ENCODE results near the gene ARRDC3.
"Not testable (repeated sequence)": the region's sequence is repeated elsewhere in the genome, so short reads cannot be mapped to it uniquely, and the experiment has no call there.

ARRDC3 gene

GRCh38 chr5:91359962-91360609, 23.0 kb downstream of the ARRDC3 start:
- no peak for DNase-seq (ENCODE audit: low read depth)

- no peak for DNase-seq (ENCODE audit: low read depth)
These were observed 25.3 kb downstream of the ARRDC3 start for GRCh38 chr5:91357806-91358205.

DNA sequence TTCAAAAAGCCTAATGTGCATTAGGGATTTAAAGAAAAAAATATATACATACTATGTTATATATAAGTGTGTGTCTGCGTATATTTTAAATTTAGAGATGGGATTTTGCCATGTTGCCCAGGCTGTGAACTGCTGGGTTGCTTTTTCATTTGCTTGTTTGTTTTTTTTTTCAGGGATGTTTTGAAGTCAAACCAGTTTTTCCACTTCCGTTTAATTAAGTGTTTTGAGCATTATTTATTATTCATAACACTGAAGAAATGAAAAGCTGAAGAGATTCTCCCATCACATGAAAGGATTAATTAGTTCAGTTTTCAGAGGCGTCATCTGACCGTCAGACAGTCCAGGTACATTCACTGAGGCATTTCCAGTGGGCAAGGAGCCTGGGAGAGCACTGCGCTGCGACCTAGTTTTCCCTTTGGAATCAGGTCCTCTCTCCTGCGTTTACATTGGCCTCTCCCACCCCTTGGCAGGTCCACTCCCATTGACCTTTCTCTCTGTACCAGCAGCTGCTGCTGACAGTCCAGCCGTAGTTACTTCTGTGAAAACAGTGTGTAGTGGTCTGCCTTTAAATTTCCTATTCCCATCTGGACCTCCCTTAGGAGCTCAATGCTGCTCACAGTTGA, 26.0 kb downstream of the ARRDC3 start:
- no peak for DNase-seq (ENCODE audit: low read depth)

DNA sequence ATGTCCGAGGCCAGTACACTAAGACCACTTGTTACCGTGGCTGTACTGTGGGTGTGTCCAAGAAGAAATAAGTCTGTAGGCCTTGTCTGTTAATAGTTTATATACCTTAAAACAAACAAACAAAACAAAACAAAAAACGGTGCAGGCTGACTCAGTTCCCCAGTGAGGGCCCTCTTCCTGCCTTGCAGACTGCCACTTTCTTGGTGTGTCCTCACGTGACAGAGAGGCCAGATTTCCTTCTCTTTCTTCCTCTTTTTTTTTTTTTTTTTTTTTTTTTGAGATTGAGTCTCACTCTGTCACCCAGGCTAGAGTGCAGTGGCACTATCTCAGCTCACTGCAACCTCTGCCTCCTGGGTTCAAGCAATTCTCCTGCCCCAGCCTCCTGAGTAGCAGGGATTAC, 28.2 kb downstream of the ARRDC3 start:
- not testable (repeated sequence) for DNase-seq (ENCODE audit: low read depth)

DNA sequence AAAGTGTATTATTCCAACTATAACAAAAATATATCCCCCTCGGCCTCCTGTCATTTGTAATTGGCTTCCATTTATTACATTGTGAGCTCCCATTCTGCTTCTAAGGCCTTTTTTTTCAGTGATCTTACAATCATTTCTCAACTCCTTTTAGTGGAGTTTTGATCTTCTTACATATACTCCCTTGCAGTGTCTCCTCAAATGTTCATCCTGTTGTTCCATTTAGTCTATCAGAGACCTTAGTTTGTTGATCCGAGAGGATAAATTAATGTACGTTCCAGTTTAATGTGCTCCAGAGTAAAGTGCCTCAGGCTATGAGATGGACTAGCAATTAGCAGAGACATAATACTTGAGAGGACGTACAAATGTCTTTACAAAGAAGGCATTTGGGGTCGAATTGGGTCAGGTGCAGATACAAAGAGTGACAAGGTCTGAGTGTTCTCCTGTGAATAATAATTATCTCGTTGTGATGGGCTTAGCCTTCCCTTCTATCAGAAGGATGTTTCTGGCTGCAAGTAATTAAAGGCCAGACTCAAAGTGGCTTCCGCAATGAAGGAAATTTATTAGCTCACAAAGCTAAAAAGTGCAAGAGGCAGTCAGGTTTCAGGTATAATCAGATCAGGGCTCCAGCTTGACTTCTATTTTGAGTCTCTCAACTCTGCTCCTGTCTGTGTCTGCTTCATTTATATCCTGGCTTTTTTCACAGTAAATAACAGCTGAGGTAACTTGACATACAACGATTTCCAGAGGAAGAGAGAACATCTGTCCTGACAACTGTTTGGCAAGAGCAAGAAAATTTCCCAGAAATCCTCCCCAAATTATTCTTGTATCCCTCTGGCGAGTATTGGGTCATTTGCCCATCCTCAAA, 30.1 kb downstream of the ARRDC3 start:
- DNase-seq (ENCODE audit: low read depth): no peak

- DNase-seq (ENCODE audit: low read depth): no peak
These were observed 37.7 kb downstream of the ARRDC3 start for GRCh38 chr5:91345461-91345860.

GRCh38 chr5:91344661-91345200, 38.4 kb downstream of the ARRDC3 start:
- DNase-seq (ENCODE audit: low read depth): not testable (repeated sequence)

GRCh38 chr5:91343916-91344315, 39.2 kb downstream of the ARRDC3 start:
- DNase-seq (ENCODE audit: low read depth): no peak

DNA sequence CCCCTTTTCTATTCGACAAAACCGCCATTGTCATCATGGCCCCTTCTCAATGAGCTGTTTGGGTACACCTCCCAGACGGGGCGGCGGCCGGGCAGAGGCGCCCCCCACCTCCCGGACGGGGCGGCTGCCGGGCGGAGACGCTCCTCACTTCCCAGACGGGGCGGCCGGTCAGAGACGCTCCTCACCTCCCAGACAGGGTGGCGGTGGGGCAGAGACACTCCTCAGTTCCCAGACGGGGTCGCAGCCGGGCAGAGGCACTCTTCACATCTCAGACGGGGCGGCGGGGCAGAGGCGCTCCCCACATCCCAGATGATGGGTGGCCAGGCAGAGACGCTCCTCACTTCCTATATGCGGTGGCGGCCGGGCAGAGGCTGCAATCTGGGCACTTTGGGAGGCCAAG, 40.2 kb downstream of the ARRDC3 start:
- not testable (repeated sequence) for DNase-seq (ENCODE audit: low read depth)

- DNase-seq (ENCODE audit: low read depth): no peak
These were observed 42.0 kb downstream of the ARRDC3 start for GRCh38 chr5:91341154-91341553.

DNA sequence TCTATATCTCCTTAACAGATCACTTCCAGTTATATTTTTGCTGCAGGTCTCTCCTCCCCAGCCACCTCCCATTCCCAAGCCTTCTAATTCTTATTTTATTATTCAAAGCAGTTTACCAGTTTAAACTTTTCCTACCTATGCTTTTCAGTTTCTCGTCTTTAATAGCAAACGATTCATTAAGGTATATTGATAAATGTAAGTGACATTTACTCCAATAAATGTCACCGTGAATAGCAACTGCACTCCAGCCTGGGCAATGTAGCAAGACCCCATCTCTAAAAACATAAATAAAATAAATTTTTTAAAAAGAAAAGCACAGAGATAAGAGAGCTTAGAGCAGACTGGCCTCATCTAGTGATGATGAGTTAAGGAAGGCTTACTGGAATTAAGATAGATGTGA, 42.6 kb downstream of the ARRDC3 start:
- no peak for DNase-seq (ENCODE audit: low read depth)

GRCh38 chr5:91339063-91339705, 43.9 kb downstream of the ARRDC3 start:
- no peak for DNase-seq (ENCODE audit: low read depth)

DNA sequence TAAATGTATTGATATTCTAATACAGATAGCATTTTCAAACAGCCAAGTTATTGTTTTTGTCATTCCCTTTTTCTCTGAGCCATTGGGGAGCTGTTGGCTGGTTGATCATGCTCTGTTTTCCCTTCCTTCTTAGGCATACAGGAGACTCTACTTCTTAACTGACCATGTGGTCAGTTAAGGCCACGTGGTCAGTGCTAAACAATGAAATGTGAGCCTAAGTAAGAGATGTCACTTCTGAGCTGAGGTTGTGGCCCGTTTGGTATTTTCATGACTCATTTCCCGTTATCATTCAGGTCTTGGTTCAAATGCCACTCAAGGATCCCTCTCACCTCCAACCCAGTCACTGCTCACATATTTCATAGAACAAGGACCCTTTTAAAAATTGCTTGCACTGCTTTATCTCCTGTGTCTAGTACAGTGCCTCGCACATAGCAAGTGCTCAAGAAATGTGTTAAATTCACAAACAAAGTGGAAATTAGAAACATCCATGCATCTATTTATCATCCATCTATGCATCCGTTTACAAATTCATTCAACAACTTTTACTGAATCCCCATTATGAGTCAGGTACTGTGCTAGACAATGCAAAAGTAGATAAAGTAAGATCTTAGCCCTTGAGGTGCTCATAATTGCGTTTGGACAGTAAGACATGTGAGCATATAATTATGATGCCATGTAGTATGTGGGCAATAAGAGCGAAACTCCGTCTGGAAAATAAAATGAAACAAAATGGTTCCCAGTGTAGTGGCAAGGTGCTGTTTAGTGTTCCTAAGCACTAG, 50.7 kb downstream of the ARRDC3 start:
- DNase-seq (ENCODE audit: low read depth): no peak

DNA sequence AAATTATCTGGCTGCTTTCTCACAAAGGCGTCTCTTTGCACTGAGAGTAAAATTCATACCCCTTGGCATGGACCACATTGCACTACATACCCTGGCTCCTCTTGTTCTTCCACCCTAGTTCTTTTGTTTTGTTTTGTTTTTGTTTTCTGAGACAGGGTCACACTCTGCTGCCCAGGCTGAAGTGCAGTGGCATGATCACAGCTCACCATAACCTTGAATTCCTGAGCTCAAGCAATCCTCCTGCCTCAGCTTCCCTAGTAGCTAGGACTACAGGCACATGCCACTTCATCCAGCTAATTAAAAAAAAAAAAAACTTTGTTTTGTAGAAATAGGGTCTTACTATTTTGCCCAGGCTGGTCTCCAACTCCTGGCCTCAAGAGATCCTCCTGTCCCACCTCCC, 51.4 kb downstream of the ARRDC3 start:
- DNase-seq (ENCODE audit: low read depth): no peak

DNA sequence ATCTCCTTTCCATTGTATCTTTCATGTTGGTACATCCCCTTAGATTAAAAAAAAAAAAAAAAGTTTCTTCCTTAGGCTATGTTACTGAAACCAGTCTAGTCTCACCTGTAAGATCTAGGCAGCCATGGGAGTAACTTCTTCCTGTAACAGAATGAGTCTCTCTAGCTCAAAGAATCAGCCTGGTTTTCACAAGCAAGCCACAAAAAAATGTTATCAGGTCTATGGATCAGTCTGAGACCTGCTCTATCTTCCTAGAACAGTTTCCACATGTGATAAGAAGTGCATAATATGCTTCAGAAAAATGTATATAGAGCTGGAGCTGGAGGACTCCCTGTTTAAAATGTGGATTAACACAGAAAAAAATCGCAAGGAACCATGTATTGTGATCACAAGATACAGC, 53.8 kb downstream of the ARRDC3 start:
- no peak for DNase-seq (ENCODE audit: low read depth)

DNA sequence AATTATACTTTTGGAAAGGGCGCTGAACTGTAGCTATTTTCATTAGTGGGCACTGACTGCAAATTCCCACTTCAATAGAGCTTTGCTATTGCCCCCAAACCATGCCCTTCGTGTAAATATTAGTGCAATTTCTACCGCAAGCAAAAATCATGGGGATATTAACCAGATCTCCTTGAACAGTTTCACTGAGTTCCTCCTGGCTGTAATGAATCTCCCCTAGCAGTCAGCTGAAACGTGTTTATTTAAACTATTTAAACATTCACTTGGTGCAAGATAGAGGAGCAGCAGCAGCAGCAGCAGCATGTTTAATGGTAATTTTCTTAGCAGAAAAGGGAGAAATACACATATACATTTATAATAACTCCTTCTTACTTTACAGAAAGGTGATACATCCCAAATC, 54.4 kb downstream of the ARRDC3 start:
- no peak for DNase-seq (ENCODE audit: low read depth)

GRCh38 chr5:91322981-91323380, 60.1 kb downstream of the ARRDC3 start:
- not testable (repeated sequence) for DNase-seq (ENCODE audit: low read depth)

DNA sequence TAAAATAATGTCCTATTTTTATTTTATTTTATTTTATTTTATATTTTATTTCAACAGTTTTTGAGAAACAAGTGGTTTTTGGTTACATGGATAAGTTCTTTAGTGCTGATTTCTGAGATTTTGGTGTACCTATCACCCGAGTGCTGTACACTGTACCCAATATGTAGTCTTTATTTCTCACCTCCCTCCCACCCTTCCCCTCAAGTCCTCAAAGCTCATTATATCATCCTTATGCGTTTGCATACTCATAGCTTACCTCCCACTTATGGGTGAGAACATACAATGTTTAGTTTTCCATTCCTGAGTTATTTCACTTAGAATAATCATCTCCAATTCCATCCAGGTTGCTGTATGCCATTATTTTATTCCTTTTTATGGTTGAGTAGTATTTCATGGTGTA, 63.5 kb downstream of the ARRDC3 start:
- no peak for DNase-seq (ENCODE audit: low read depth)

DNA sequence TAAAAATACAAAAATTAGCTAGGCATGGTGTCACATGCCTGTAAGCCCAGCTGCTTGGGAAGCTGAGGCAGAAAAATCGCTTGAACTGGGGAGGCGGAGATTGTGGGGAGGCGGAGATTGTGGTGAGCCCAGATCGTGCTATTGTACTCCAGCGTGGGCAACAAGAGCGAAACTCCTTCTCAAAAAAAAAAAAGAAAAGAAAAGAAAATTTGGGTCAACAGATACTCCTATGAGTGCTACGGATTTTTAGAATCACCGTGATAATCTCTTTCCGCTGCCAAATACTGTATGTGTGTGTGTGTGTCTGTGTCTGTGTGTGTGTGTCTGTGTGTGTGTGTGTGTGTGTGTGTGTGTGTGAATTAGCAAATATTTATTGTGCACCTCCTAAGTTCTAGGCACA, 64.4 kb downstream of the ARRDC3 start:
- no peak for DNase-seq (ENCODE audit: low read depth)

All from stimulated activated CD8-positive, alpha-beta memory T cell treated with anti-CD3 and anti-CD28 coated beads, Interleukin-12 subunit alpha, Interleukin-12 subunit beta, amount 100 ng/mL, for 4 hours (primary cell).